HEK293 (cell line): ENCODE measurements around the gene SMIM14.

Source experiments
- EGR2 ChIP-seq: fragments of 450-650 bp; formaldehyde crosslinking; IDR thresholded peaks from 2 replicates; pipeline ENCODE4 v1.5.1; 2016; ENCODE audit warnings: low read depth, missing biosample characterization, missing genetic modification characterization
- GLIS1 ChIP-seq: fragments of 450-650 bp; formaldehyde crosslinking; IDR thresholded peaks from 2 replicates; pipeline ENCODE4 v1.5.1; 2016; ENCODE audit warnings: missing biosample characterization, missing genetic modification characterization
- HOXC10 ChIP-seq: sonication (generic); formaldehyde crosslinking; IDR thresholded peaks from 2 replicates; pipeline ENCODE4 v1.8.1; 2023; ENCODE audit warnings: mild to moderate bottlenecking, missing genetic modification reagents
- MEIS1 ChIP-seq: sonication (generic); formaldehyde crosslinking; IDR thresholded peaks from 2 replicates; pipeline ENCODE4 v1.8.1; 2022; ENCODE audit warnings: missing genetic modification reagents, mild to moderate bottlenecking, borderline replicate concordance
- MYNN ChIP-seq: fragments of 450-650 bp; formaldehyde crosslinking; IDR thresholded peaks from 2 replicates; pipeline ENCODE4 v1.5.1; 2016; ENCODE audit warnings: missing biosample characterization, missing genetic modification characterization, borderline replicate concordance
- REPIN1 ChIP-seq: fragments of 450-650 bp; formaldehyde crosslinking; IDR thresholded peaks from 2 replicates; pipeline ENCODE4 v1.5.1; 2017; ENCODE audit warnings: missing biosample characterization, missing genetic modification characterization, low read depth
- SCRT2 ChIP-seq: fragments of 450-650 bp; formaldehyde crosslinking; IDR thresholded peaks from 2 replicates; pipeline ENCODE4 v1.5.1; 2016; ENCODE audit warnings: missing biosample characterization, missing genetic modification characterization
- SETDB1 ChIP-seq: IDR thresholded peaks from one replicate; pipeline ENCODE4 v1.6.1; 2017; ENCODE audit warnings: mild to moderate bottlenecking, low read length, moderate library complexity, mixed read lengths; ENCODE audit not compliant: insufficient read length
- SP2 ChIP-seq: fragments of 450-650 bp; formaldehyde crosslinking; IDR thresholded peaks from 2 replicates; pipeline ENCODE4 v1.5.1; 2016; ENCODE audit warnings: missing biosample characterization, missing genetic modification characterization
- SP3 ChIP-seq: fragments of 450-650 bp; formaldehyde crosslinking; IDR thresholded peaks from 2 replicates; pipeline ENCODE4 v1.5.1; 2016; ENCODE audit warnings: missing biosample characterization, missing genetic modification characterization
- SP7 ChIP-seq: fragments of 450-650 bp; formaldehyde crosslinking; IDR thresholded peaks from 2 replicates; pipeline ENCODE4 v1.5.1; 2016; ENCODE audit warnings: missing biosample characterization, missing genetic modification characterization
- ZBTB8A ChIP-seq: fragments of 450-650 bp; formaldehyde crosslinking; IDR thresholded peaks from 2 replicates; pipeline ENCODE4 v1.5.1; 2016; ENCODE audit warnings: missing biosample characterization, missing genetic modification characterization
- ZNF157 ChIP-seq: fragments of 450-650 bp; formaldehyde crosslinking; IDR thresholded peaks from 2 replicates; pipeline ENCODE4 v1.5.1; 2016; ENCODE audit warnings: missing biosample characterization, missing genetic modification characterization
- ZNF2 ChIP-seq: fragments of 450-650 bp; formaldehyde crosslinking; IDR thresholded peaks from 2 replicates; pipeline ENCODE4 v1.5.1; 2016; ENCODE audit warnings: missing biosample characterization, missing genetic modification characterization
- ZNF211 ChIP-seq: fragments of 450-650 bp; formaldehyde crosslinking; IDR thresholded peaks from 2 replicates; pipeline ENCODE4 v1.5.1; 2016; ENCODE audit warnings: low read depth, missing biosample characterization, missing genetic modification characterization
- ZNF266 ChIP-seq: fragments of 450-650 bp; formaldehyde crosslinking; IDR thresholded peaks from 2 replicates; pipeline ENCODE4 v1.5.1; 2016; ENCODE audit warnings: missing biosample characterization, missing genetic modification characterization, low read depth
- ZNF302 ChIP-seq: fragments of 450-650 bp; formaldehyde crosslinking; IDR thresholded peaks from 2 replicates; pipeline ENCODE4 v1.5.1; 2016; ENCODE audit warnings: missing biosample characterization, missing genetic modification characterization, low read depth
- ZNF335 ChIP-seq: fragments of 450-650 bp; formaldehyde crosslinking; conservative IDR thresholded peaks from 2 replicates; pipeline ENCODE4 v1.5.1; 2016; ENCODE audit warnings: missing biosample characterization, missing genetic modification characterization
- ZNF514 ChIP-seq: fragments of 450-650 bp; formaldehyde crosslinking; IDR thresholded peaks from 2 replicates; pipeline ENCODE4 v1.5.1; 2016; ENCODE audit warnings: missing biosample characterization, missing genetic modification characterization
- ZNF530 ChIP-seq: fragments of 450-650 bp; formaldehyde crosslinking; IDR thresholded peaks from 2 replicates; pipeline ENCODE4 v1.5.1; 2016; ENCODE audit warnings: low read depth, missing biosample characterization, missing genetic modification characterization
- ZNF560 ChIP-seq: fragments of 450-650 bp; formaldehyde crosslinking; IDR thresholded peaks from 2 replicates; pipeline ENCODE4 v1.5.1; 2017; ENCODE audit warnings: missing biosample characterization, missing genetic modification characterization, borderline replicate concordance
- ZNF571 ChIP-seq: fragments of 450-650 bp; formaldehyde crosslinking; IDR thresholded peaks from 2 replicates; pipeline ENCODE4 v1.5.0; 2017; ENCODE audit warnings: missing biosample characterization, missing genetic modification characterization
- ZNF768 ChIP-seq: fragments of 450-650 bp; formaldehyde crosslinking; IDR thresholded peaks from 2 replicates; pipeline ENCODE4 v1.5.1; 2018; ENCODE audit warnings: missing biosample characterization, mild to moderate bottlenecking, missing genetic modification characterization
- ZNF830 ChIP-seq: fragments of 450-650 bp; IDR thresholded peaks from 2 replicates; pipeline ENCODE4 v1.5.0; 2018; ENCODE audit warnings: missing biosample characterization, missing genetic modification characterization, low read depth, mild to moderate bottlenecking, moderate library complexity
- ZSCAN23 ChIP-seq: fragments of 450-650 bp; formaldehyde crosslinking; IDR thresholded peaks from 2 replicates; pipeline ENCODE4 v1.5.1; 2016; ENCODE audit warnings: missing biosample characterization, missing genetic modification characterization
- ZXDB ChIP-seq: fragments of 450-650 bp; formaldehyde crosslinking; IDR thresholded peaks from 2 replicates; pipeline ENCODE4 v1.5.1; 2016; ENCODE audit warnings: missing biosample characterization, missing genetic modification characterization
- TF ChIP-seq, protein P1 (sequence below): fragments of 450-650 bp; formaldehyde crosslinking; conservative IDR thresholded peaks from 2 replicates; pipeline ENCODE4 v1.5.1; 2016; ENCODE audit warnings: low read depth, missing biosample characterization, missing genetic modification characterization
- TF ChIP-seq, protein P2 (sequence below): fragments of 450-650 bp; formaldehyde crosslinking; IDR thresholded peaks from 2 replicates; pipeline ENCODE4 v1.5.1; 2016; ENCODE audit warnings: missing biosample characterization, missing genetic modification characterization
- TF ChIP-seq, protein P3 (sequence below): IDR thresholded peaks from 2 replicates; pipeline ENCODE4 v1.6.1; 2011; ENCODE audit warnings: mild to moderate bottlenecking, low read depth, low read length, borderline replicate concordance
- TF ChIP-seq, protein P4 (sequence below): fragments of 450-650 bp; formaldehyde crosslinking; IDR thresholded peaks from 2 replicates; pipeline ENCODE4; 2016; ENCODE audit warnings: missing biosample characterization, missing genetic modification characterization
- TF ChIP-seq, protein P5 (sequence below): fragments of 450-650 bp; formaldehyde crosslinking; optimal IDR thresholded peaks from 2 replicates; pipeline ENCODE3; 2016; ENCODE audit warnings: missing biosample characterization, mild to moderate bottlenecking, missing genetic modification characterization
- TF ChIP-seq, protein P6 (sequence below): fragments of 450-650 bp; formaldehyde crosslinking; IDR thresholded peaks from 2 replicates; pipeline ENCODE4 v1.5.1; 2017; ENCODE audit warnings: missing biosample characterization, missing genetic modification characterization

The SMIM14 gene

DNA sequence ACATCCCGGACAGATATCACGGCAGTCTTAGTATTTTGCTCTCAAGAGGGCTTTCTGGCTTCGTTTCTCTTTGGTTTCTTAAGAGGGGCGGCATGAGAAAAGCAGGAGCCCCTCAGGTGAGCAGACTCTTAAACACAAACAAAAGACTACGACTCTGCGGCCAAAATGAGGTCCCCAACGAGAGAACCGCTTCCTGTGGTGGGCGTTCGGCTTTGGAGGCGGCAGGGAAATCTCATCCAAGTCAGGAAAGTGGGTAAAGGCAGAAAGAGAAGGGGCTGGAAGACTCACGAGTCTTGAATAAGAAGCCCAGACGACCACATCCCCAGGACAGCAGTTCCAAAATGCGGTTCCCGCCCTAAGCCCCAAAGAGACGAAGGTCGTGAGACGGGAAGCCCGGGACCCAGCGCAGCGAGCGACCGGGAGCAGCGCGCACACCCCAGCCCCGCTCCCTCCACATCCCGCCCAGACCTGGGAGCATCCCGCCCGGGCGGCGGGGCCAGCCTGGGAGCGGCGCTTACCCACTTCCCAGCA is 111.8 kb downstream of the SMIM14 start (continued):
- TF ChIP-seq, protein P1, sequence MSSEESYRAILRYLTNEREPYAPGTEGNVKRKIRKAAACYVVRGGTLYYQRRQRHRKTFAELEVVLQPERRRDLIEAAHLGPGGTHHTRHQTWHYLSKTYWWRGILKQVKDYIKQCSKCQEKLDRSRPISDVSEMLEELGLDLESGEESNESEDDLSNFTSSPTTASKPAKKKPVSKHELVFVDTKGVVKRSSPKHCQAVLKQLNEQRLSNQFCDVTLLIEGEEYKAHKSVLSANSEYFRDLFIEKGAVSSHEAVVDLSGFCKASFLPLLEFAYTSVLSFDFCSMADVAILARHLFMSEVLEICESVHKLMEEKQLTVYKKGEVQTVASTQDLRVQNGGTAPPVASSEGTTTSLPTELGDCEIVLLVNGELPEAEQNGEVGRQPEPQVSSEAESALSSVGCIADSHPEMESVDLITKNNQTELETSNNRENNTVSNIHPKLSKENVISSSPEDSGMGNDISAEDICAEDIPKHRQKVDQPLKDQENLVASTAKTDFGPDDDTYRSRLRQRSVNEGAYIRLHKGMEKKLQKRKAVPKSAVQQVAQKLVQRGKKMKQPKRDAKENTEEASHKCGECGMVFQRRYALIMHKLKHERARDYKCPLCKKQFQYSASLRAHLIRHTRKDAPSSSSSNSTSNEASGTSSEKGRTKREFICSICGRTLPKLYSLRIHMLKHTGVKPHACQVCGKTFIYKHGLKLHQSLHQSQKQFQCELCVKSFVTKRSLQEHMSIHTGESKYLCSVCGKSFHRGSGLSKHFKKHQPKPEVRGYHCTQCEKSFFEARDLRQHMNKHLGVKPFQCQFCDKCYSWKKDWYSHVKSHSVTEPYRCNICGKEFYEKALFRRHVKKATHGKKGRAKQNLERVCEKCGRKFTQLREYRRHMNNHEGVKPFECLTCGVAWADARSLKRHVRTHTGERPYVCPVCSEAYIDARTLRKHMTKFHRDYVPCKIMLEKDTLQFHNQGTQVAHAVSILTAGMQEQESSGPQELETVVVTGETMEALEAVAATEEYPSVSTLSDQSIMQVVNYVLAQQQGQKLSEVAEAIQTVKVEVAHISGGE (tag by site-specific recombination), result no peak
- TF ChIP-seq ZSCAN23 (tag by site-specific recombination) (no peak), ZNF571 (tag by site-specific recombination) (no peak), MYNN (tag by site-specific recombination) (no peak), ZNF530 (tag by site-specific recombination) (no peak), ZNF768 (no peak), HOXC10 (CRISPR knock-in tag) (no peak), EGR2 (tag by site-specific recombination) (no peak), SP3 (tag by site-specific recombination) (no peak), ZBTB8A (tag by site-specific recombination) (no peak), ZNF514 (no peak), ZNF302 (no peak), SP2 (0 out of 2 replicates have a peak, but pooled peaks have one; percentile 17), ZNF560 (tag by site-specific recombination) (no peak), ZNF830 (tag by site-specific recombination) (no peak), ZNF157 (no peak), ZNF335 (tag by site-specific recombination) (peak; percentile 32; the same call in 1 of the 2 replicates), MEIS1 (no peak), SCRT2 (tag by site-specific recombination) (no peak), SETDB1 (no peak), REPIN1 (tag by site-specific recombination) (peak; percentile 41; the same call in 1 of the 2 replicates), ZXDB (tag by site-specific recombination) (no peak; the same call in 1 of the 2 replicates), ZNF2 (tag by site-specific recombination) (no peak), ZNF211 (no peak), SP7 (no peak), GLIS1 (tag by site-specific recombination) (no peak), ZNF266 (tag by site-specific recombination) (no peak)
- TF ChIP-seq, protein P2, sequence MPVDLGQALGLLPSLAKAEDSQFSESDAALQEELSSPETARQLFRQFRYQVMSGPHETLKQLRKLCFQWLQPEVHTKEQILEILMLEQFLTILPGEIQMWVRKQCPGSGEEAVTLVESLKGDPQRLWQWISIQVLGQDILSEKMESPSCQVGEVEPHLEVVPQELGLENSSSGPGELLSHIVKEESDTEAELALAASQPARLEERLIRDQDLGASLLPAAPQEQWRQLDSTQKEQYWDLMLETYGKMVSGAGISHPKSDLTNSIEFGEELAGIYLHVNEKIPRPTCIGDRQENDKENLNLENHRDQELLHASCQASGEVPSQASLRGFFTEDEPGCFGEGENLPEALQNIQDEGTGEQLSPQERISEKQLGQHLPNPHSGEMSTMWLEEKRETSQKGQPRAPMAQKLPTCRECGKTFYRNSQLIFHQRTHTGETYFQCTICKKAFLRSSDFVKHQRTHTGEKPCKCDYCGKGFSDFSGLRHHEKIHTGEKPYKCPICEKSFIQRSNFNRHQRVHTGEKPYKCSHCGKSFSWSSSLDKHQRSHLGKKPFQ, result no peak
- TF ChIP-seq, protein P3, sequence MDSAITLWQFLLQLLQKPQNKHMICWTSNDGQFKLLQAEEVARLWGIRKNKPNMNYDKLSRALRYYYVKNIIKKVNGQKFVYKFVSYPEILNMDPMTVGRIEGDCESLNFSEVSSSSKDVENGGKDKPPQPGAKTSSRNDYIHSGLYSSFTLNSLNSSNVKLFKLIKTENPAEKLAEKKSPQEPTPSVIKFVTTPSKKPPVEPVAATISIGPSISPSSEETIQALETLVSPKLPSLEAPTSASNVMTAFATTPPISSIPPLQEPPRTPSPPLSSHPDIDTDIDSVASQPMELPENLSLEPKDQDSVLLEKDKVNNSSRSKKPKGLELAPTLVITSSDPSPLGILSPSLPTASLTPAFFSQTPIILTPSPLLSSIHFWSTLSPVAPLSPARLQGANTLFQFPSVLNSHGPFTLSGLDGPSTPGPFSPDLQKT, result no peak
- TF ChIP-seq, protein P4, sequence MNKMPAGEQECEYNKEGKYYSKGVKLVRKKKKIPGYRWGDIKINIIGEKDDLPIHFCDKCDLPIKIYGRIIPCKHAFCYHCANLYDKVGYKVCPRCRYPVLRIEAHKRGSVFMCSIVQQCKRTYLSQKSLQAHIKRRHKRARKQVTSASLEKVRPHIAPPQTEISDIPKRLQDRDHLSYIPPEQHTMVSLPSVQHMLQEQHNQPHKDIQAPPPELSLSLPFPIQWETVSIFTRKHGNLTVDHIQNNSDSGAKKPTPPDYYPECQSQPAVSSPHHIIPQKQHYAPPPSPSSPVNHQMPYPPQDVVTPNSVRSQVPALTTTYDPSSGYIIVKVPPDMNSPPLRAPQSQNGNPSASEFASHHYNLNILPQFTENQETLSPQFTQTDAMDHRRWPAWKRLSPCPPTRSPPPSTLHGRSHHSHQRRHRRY (tag by site-specific recombination), result no peak
- TF ChIP-seq, protein P5, sequence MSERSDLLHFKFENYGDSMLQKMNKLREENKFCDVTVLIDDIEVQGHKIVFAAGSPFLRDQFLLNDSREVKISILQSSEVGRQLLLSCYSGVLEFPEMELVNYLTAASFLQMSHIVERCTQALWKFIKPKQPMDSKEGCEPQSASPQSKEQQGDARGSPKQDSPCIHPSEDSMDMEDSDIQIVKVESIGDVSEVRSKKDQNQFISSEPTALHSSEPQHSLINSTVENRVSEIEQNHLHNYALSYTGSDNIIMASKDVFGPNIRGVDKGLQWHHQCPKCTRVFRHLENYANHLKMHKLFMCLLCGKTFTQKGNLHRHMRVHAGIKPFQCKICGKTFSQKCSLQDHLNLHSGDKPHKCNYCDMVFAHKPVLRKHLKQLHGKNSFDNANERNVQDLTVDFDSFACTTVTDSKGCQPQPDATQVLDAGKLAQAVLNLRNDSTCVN (tag by site-specific recombination), result no peak
- TF ChIP-seq, protein P6, sequence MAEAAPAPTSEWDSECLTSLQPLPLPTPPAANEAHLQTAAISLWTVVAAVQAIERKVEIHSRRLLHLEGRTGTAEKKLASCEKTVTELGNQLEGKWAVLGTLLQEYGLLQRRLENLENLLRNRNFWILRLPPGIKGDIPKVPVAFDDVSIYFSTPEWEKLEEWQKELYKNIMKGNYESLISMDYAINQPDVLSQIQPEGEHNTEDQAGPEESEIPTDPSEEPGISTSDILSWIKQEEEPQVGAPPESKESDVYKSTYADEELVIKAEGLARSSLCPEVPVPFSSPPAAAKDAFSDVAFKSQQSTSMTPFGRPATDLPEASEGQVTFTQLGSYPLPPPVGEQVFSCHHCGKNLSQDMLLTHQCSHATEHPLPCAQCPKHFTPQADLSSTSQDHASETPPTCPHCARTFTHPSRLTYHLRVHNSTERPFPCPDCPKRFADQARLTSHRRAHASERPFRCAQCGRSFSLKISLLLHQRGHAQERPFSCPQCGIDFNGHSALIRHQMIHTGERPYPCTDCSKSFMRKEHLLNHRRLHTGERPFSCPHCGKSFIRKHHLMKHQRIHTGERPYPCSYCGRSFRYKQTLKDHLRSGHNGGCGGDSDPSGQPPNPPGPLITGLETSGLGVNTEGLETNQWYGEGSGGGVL, result 0 out of 2 replicates have a peak, but pooled peaks have one; percentile 39
